ENCODE measurements around the gene LARP4B. TPM values are rescaled to one million over a fixed set of nuclear protein-coding genes. Genes with fewer than 3 reads are reported as not detected.

LARP4B gene
- total RNA-seq, 2 experiments from 2014 or later: 101 to 104 TPM

GRCh38 chr10:876438-876837 lies 55.1 kb downstream of the LARP4B start:
- no peak for TF ChIP-seq CTCF (IDR thresholded peaks at IDR 0.05)
- ATAC-seq (no peak), DNase-seq (no peak)
- Mint-ChIP-seq H3K4me3 (no peak overlapping the region), H3K36me3 (ENCODE audit: low read depth) (peaks cover 36% of the 10 kb centered on the region), H3K4me1 (ENCODE audit: low read depth) (peaks cover 5% of the 10 kb centered on the region), H3K27me3 (no peaks in the 10 kb centered on the region), H3K27ac (no peak overlapping the region), H3K9me3 (no peaks in the 10 kb centered on the region)
- CTCF ChIA-PET: no interaction called here
- intact Hi-C loops (cut with micrococcal nuclease): no loop called here
- POLR2A ChIA-PET: no interaction called here

DNA sequence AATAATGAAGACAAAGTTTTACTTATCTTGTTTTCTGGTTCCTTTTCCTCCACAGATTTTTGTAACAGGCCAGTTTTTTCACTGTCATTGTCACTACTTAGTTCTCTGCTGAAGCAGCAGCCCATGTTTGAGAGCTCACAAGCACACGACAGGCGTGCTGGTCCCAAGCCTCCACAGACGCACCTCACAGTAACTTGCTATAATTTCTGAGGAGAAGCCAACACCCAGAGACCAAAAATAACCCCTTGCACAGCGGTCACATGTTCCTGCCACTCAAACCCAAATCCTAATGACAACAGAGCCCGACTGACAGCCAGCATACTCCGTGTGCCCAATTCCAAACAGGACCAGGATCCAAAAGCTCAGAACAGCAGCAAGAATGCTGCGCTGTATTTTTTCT lies 58.5 kb downstream of the LARP4B start:
- Mint-ChIP-seq H3K36me3 (ENCODE audit: low read depth) (peaks cover 42% of the 10 kb centered on the region), H3K9me3 (no peaks in the 10 kb centered on the region), H3K27me3 (no peaks in the 10 kb centered on the region), H3K4me1 (ENCODE audit: low read depth) (peaks cover 10% of the 10 kb centered on the region), H3K4me3 (no peak overlapping the region), H3K27ac (no peak overlapping the region)
- no peak for ATAC-seq
- TF ChIP-seq CTCF (IDR thresholded peaks at IDR 0.05): no peak
- POLR2A ChIA-PET: interaction anchor here (0.9 kb wide), 1 partner anchor 31 kb away, joined by 5 read pairs; no protein-coding TSS in a partner anchor
- intact Hi-C loops (cut with micrococcal nuclease): no loop called here
- CTCF ChIA-PET: no interaction called here
- DNase-seq: no peak

DNA sequence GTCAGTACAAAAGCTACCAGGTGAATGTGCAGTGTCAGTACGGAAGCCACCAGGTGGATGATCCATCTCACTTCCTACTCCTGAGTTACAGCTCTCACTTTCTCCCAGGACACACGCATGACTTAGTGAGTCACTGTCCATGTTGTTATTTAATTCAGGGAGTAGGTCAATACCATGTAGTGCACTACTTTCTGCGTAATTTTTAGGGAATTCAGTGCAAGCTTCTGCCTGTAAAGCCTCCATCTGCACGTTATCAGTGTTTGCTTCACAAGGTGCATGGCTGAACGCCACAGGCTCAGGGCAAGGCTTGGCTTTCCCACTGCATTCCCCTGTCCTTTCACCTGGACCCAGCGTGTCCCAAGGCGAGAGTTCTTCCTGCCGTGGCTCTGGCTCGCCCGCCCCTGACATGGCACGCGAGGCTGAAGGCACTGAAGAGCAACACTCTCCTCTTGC lies 59.5 kb downstream of the LARP4B start:
- DNase-seq (no peak), ATAC-seq (no peak)
- CTCF ChIA-PET: no interaction called here
- POLR2A ChIA-PET: no interaction called here
- intact Hi-C loops (cut with micrococcal nuclease): no loop called here
- Mint-ChIP-seq H3K27me3 (no peaks in the 10 kb centered on the region), H3K4me3 (no peak overlapping the region), H3K27ac (no peak overlapping the region), H3K4me1 (ENCODE audit: low read depth) (peaks cover 12% of the 10 kb centered on the region), H3K36me3 (ENCODE audit: low read depth) (peaks cover 37% of the 10 kb centered on the region), H3K9me3 (no peaks in the 10 kb centered on the region)
- no peak for TF ChIP-seq CTCF (IDR thresholded peaks at IDR 0.05)

GRCh38 chr10:870564-871166 lies 60.8 kb downstream of the LARP4B start:
- POLR2A ChIA-PET: interaction anchor here (0.5 kb wide), 1 partner anchor 45 kb away, joined by 4 read pairs; no protein-coding TSS in a partner anchor
- peak overlapping the region; percentile 23 for H3K27ac Mint-ChIP-seq
- no peak for TF ChIP-seq CTCF (IDR thresholded peaks at IDR 0.05)

GRCh38 chr10:869171-869570 lies 62.3 kb downstream of the LARP4B start:
- intact Hi-C loops (cut with micrococcal nuclease): no loop called here
- H3K36me3 Mint-ChIP-seq (ENCODE audit: low read depth): peaks cover 40% of the 10 kb centered on the region
- DNase-seq: no peak
- POLR2A ChIA-PET: interaction anchor here (1.2 kb wide), 1 partner anchor 40 kb away, joined by 3 read pairs; no protein-coding TSS in a partner anchor
- CTCF ChIA-PET: no interaction called here
- TF ChIP-seq CTCF (IDR thresholded peaks at IDR 0.05): no peak
- no peak for ATAC-seq
- H3K4me3 Mint-ChIP-seq: no peak overlapping the region
- no peaks in the 10 kb centered on the region for H3K27me3 Mint-ChIP-seq
- H3K27ac Mint-ChIP-seq: no peak overlapping the region
- H3K9me3 Mint-ChIP-seq: no peaks in the 10 kb centered on the region
- peaks cover 21% of the 10 kb centered on the region for H3K4me1 Mint-ChIP-seq (ENCODE audit: low read depth)

More at GRCh38 chr10:870564-871166, 60.8 kb downstream of the LARP4B start:
- Mint-ChIP-seq H3K36me3 (ENCODE audit: low read depth) (peaks cover 37% of the 10 kb centered on the region), H3K9me3 (no peaks in the 10 kb centered on the region), H3K4me1 (ENCODE audit: low read depth) (peaks cover 19% of the 10 kb centered on the region), H3K27me3 (no peaks in the 10 kb centered on the region), H3K4me3 (no peak overlapping the region)
- DNase-seq (no peak), ATAC-seq (no peak)
- intact Hi-C loops (cut with micrococcal nuclease): no loop called here
- CTCF ChIA-PET: no interaction called here

Measured in activated CD8-positive, alpha-beta T cell treated with anti-CD3 and anti-CD28 coated beads for 36 hours (primary cell).